Measurements from ENCODE around the gene DBF4B. TPM values are rescaled to one million over a fixed set of nuclear protein-coding genes. Genes with fewer than 3 reads are reported as not detected.

The DBF4B gene
- total RNA-seq, 1 experiment from 2014 or later, result 26.1 TPM

DNA sequence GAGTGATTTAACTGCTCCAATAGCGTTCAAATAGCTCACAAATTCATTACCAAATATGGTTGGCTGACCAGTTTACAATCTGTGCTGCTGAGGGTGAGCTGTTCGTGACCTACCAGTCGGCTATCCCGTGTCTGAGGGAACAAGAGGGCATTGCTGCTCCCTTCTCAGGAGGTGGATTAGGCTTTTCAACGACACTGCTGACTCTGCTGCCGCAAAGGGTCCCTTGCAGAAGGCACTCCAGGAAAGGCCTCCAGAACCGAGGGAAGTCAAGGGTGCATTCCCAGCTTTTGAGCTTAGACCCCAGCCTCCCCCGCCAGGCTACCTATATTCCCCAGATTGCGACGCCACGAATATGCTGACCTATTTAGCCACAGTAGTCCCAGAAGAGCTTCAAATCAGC, 89.3 kb downstream of the DBF4B start:
- no peak overlapping the region for H3K4me2 ChIP-seq (ENCODE audit: low read length)
- RAD21 ChIA-PET (ENCODE audit: low non-redundant PET in 1 of 2, low total read pairs in 2 of 2, uncharacterized antibody in 2 of 2, unreplicated experiment in 2 of 2), result no interaction called here
- H3K9me2 ChIP-seq (ENCODE audit: insufficient read depth), result no peaks in the 10 kb centered on the region
- H3K4me3 ChIP-seq (replicated peaks in 1 of 2; ENCODE audit: low read depth in 1 of 2, low read length in 2 of 2), result no peak overlapping the region
- BruUV-seq (replicated peaks), result no TSS peak
- H3K36me3 ChIP-seq (ENCODE audit: control insufficient read depth in 1 of 2, insufficient read depth in 2 of 2, low read length in 2 of 2), result peaks cover 4 to 32% of the 10 kb centered on the region in 2 experiments; a peak in 2 of 4 replicates
- DNase-seq (ENCODE audit: low read depth, low spot score), result no peak
- TF ChIP-seq, protein P1, sequence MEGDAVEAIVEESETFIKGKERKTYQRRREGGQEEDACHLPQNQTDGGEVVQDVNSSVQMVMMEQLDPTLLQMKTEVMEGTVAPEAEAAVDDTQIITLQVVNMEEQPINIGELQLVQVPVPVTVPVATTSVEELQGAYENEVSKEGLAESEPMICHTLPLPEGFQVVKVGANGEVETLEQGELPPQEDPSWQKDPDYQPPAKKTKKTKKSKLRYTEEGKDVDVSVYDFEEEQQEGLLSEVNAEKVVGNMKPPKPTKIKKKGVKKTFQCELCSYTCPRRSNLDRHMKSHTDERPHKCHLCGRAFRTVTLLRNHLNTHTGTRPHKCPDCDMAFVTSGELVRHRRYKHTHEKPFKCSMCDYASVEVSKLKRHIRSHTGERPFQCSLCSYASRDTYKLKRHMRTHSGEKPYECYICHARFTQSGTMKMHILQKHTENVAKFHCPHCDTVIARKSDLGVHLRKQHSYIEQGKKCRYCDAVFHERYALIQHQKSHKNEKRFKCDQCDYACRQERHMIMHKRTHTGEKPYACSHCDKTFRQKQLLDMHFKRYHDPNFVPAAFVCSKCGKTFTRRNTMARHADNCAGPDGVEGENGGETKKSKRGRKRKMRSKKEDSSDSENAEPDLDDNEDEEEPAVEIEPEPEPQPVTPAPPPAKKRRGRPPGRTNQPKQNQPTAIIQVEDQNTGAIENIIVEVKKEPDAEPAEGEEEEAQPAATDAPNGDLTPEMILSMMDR (IDR thresholded peaks at IDR 0.05 in 2 of 3, conservative IDR thresholded peaks at IDR 0.05 in 1 of 3; ENCODE audit: borderline replicate concordance in 1 of 3, insufficient read depth in 1 of 3, low read depth in 2 of 3, low read length in 2 of 3), result no peak
- no peak for TF ChIP-seq EZH2phosphoT487 (IDR thresholded peaks at IDR 0.05; ENCODE audit: borderline replicate concordance)
- no peak for TF ChIP-seq JUND (IDR thresholded peaks at IDR 0.05)
- no peak for TF ChIP-seq CBX3 (IDR thresholded peaks at IDR 0.05; ENCODE audit: low read depth)
- TF ChIP-seq ATF3 (IDR thresholded peaks at IDR 0.05), result no peak
- H2AFZ ChIP-seq (ENCODE audit: low read depth, low read length, poor library complexity, severe bottlenecking), result no peak overlapping the region
- H3K27ac ChIP-seq (ENCODE audit: low read depth, low read length), result no peak overlapping the region
- POLR2A ChIA-PET, result interaction anchor here (0.9 kb wide), 1 partner anchor 16 kb away, joined by 3 read pairs; no protein-coding TSS in a partner anchor
- H4K20me1 ChIP-seq (ENCODE audit: insufficient read depth), result no peaks in the 10 kb centered on the region
- intact Hi-C loops (cut with micrococcal nuclease), result no loop called here
- CTCF ChIA-PET, result interaction anchor here (1.0 to 1.2 kb wide), 3 partner anchors 18 to 337 kb away, joined by 3 to 9 read pairs (median 3); partner anchors contain the start of gene ACBD4
- H3K9ac ChIP-seq (ENCODE audit: low read length), result no peak overlapping the region
- no peaks in the 10 kb centered on the region for H3K27me3 ChIP-seq (ENCODE audit: insufficient read depth, low read length)
- H3K79me2 ChIP-seq (ENCODE audit: insufficient read depth, low read length), result peaks cover 40% of the 10 kb centered on the region
- no peaks in the 10 kb centered on the region for H3K9me3 ChIP-seq (ENCODE audit: control insufficient read depth in 1 of 2, insufficient read depth in 1 of 2, low read depth in 1 of 2, low read length in 2 of 2)
- ATAC-seq, result no peak
- H3K4me1 ChIP-seq (ENCODE audit: control insufficient read depth in 1 of 2, insufficient read depth in 2 of 2, low read length in 2 of 2), result peaks cover 15 to 46% of the 10 kb centered on the region in 2 experiments

GRCh38 chr17:44798356-44798755, 89.9 kb downstream of the DBF4B start:
- H2AFZ ChIP-seq (ENCODE audit: low read depth, low read length, poor library complexity, severe bottlenecking), result no peak overlapping the region
- DNase-seq (ENCODE audit: low read depth, low spot score) (no peak), ATAC-seq (no peak)
- ChIA-PET RAD21 (ENCODE audit: low non-redundant PET in 1 of 2, low total read pairs in 2 of 2, uncharacterized antibody in 2 of 2, unreplicated experiment in 2 of 2) (no interaction called here), CTCF (interaction anchor here (1.0 to 1.2 kb wide), 3 partner anchors 19 to 337 kb away, joined by 3 to 9 read pairs (median 3); partner anchors contain the start of gene ACBD4), POLR2A (interaction anchor here (0.9 kb wide), 1 partner anchor 15 kb away, joined by 3 read pairs; no protein-coding TSS in a partner anchor)
- no peaks in the 10 kb centered on the region for H3K9me3 ChIP-seq (ENCODE audit: control insufficient read depth in 1 of 2, insufficient read depth in 1 of 2, low read depth in 1 of 2, low read length in 2 of 2)
- H3K9ac ChIP-seq (ENCODE audit: low read length), result no peak overlapping the region
- BruUV-seq (replicated peaks), result no TSS peak
- H3K4me1 ChIP-seq (ENCODE audit: control insufficient read depth in 1 of 2, insufficient read depth in 2 of 2, low read length in 2 of 2), result peaks cover 15 to 43% of the 10 kb centered on the region in 2 experiments
- H3K27ac ChIP-seq (ENCODE audit: low read depth, low read length), result no peak overlapping the region
- intact Hi-C loops (cut with micrococcal nuclease), result no loop called here
- TF ChIP-seq FOSL1 (IDR thresholded peaks at IDR 0.05; ENCODE audit: low read depth) (no peak), TCF7L2 (IDR thresholded peaks at IDR 0.05; ENCODE audit: borderline replicate concordance, extremely low read depth, insufficient read depth, insufficient read length) (no peak), POLR2A (IDR thresholded peaks at IDR 0.05; ENCODE audit: borderline replicate concordance, extremely low read depth, insufficient read depth, insufficient read length) (no peak), EGR1 (IDR thresholded peaks at IDR 0.05; ENCODE audit: low read depth) (no peak), CEBPB (IDR thresholded peaks at IDR 0.05; ENCODE audit: low read depth) (no peak), RAD21 (IDR thresholded peaks at IDR 0.05; ENCODE audit: low read depth) (no peak), SIN3A (IDR thresholded peaks at IDR 0.05; ENCODE audit: low read depth) (no peak), ZNF274 (IDR thresholded peaks at IDR 0.05; ENCODE audit: low read depth, low read length) (no peak)
- TF ChIP-seq, protein P2, sequence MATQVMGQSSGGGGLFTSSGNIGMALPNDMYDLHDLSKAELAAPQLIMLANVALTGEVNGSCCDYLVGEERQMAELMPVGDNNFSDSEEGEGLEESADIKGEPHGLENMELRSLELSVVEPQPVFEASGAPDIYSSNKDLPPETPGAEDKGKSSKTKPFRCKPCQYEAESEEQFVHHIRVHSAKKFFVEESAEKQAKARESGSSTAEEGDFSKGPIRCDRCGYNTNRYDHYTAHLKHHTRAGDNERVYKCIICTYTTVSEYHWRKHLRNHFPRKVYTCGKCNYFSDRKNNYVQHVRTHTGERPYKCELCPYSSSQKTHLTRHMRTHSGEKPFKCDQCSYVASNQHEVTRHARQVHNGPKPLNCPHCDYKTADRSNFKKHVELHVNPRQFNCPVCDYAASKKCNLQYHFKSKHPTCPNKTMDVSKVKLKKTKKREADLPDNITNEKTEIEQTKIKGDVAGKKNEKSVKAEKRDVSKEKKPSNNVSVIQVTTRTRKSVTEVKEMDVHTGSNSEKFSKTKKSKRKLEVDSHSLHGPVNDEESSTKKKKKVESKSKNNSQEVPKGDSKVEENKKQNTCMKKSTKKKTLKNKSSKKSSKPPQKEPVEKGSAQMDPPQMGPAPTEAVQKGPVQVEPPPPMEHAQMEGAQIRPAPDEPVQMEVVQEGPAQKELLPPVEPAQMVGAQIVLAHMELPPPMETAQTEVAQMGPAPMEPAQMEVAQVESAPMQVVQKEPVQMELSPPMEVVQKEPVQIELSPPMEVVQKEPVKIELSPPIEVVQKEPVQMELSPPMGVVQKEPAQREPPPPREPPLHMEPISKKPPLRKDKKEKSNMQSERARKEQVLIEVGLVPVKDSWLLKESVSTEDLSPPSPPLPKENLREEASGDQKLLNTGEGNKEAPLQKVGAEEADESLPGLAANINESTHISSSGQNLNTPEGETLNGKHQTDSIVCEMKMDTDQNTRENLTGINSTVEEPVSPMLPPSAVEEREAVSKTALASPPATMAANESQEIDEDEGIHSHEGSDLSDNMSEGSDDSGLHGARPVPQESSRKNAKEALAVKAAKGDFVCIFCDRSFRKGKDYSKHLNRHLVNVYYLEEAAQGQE (IDR thresholded peaks at IDR 0.05; ENCODE audit: low read depth), result no peak
- H4K20me1 ChIP-seq (ENCODE audit: insufficient read depth), result no peaks in the 10 kb centered on the region
- H3K79me2 ChIP-seq (ENCODE audit: insufficient read depth, low read length), result peaks cover 45% of the 10 kb centered on the region
- no peak overlapping the region for H3K4me3 ChIP-seq (replicated peaks in 1 of 2; ENCODE audit: low read depth in 1 of 2, low read length in 2 of 2)
- H3K27me3 ChIP-seq (ENCODE audit: insufficient read depth, low read length), result no peaks in the 10 kb centered on the region
- H3K36me3 ChIP-seq (ENCODE audit: control insufficient read depth in 1 of 2, insufficient read depth in 2 of 2, low read length in 2 of 2), result peaks cover 7 to 38% of the 10 kb centered on the region in 2 experiments; a peak in 3 of 4 replicates
- no peak overlapping the region for H3K4me2 ChIP-seq (ENCODE audit: low read length)
- H3K9me2 ChIP-seq (ENCODE audit: insufficient read depth), result no peaks in the 10 kb centered on the region
